Breast epithelium (tissue), 4 donors: ENCODE data around the gene TCN2. TPM values are rescaled to one million over a fixed set of nuclear protein-coding genes. Genes with fewer than 3 reads are reported as not detected.

Source experiments
- DNase-seq, 2 donors: peaks; one replicate each; pipeline ENCODE4 v3.0.0-alpha.2; 2019; ENCODE audit warnings: low spot score in 2 of 2
- H3K27ac ChIP-seq, 2 donors: fragments of 200-600 bp; sonication (generic) in 1 of 2; one replicate each; pipeline ENCODE4 v1.5.1; 2016 to 2019; ENCODE audit warnings: mild to moderate bottlenecking in 1 of 2
- H3K27me3 ChIP-seq, 2 donors: fragments of 200-600 bp; sonication (generic) in 1 of 2; one replicate each; pipeline versions ENCODE4 v1.5.1 to v1.6.0; 2017 to 2019; ENCODE audit warnings: control low read depth in 1 of 2, mild to moderate bottlenecking in 1 of 2
- H3K36me3 ChIP-seq: fragments of 200-600 bp; one replicate; pipeline ENCODE4 v1.5.1; 2019
- H3K4me1 ChIP-seq, 2 donors: fragments of 200-600 bp; sonication (generic); one replicate each; pipeline ENCODE4 v1.5.1; 2016 to 2019; ENCODE audit warnings: control low read depth in 1 of 2
- H3K4me3 ChIP-seq, 3 donors: fragments of 200-600 bp; sonication (generic); 1 replicate in 2 of 3; 2 replicates in 1 of 3; pipeline ENCODE4 v1.5.1; 2016 to 2019; ENCODE audit warnings: mild to moderate bottlenecking in 3 of 3, moderate library complexity in 2 of 3
- H3K9me3 ChIP-seq, 2 donors: fragments of 200-600 bp; sonication (generic) in 1 of 2; one replicate each; pipeline ENCODE4 v1.5.1; 2016 to 2019; ENCODE audit warnings: control low read depth in 1 of 2
- CTCF ChIP-seq, 3 donors: fragments of 450-650 bp; IDR thresholded peaks; one replicate each; pipeline ENCODE4 v1.5.1; 2016 to 2017; ENCODE audit warnings: antibody characterized with exemption in 3 of 3, mild to moderate bottlenecking in 3 of 3, moderate library complexity in 3 of 3
- POLR2A ChIP-seq: fragments of 450-650 bp; IDR thresholded peaks from one replicate; pipeline ENCODE4 v1.6.1; 2016; ENCODE audit warnings: antibody characterized with exemption, mild to moderate bottlenecking, moderate library complexity
- POLR2AphosphoS5 ChIP-seq, 3 donors: sonication (generic); formaldehyde crosslinking; IDR thresholded peaks; one replicate each; pipeline ENCODE4 v1.6.1; 2017; ENCODE audit warnings: antibody characterized with exemption in 3 of 3
- intact Hi-C: fragments of 100-400 bp; cut with DNase I; formaldehyde crosslinking; loops from one replicate; pipeline ENCODE4 v1.15.1; 2023; ENCODE audit warnings: low total_unique reads
- total RNA-seq, 3 donors: library from RNA; depleted of rRNA; stranded (reverse); fragments of >200 nt; gene quantifications; one replicate each; pipeline ENCODE4 v1.1.0, GENCODE V29; 2016

TCN2 gene
- total RNA-seq, 3 donors from 2014 or later, result 32.4 to 69.8 (median 36.7) TPM

- no peak overlapping the region for H3K4me3 ChIP-seq
- no peak for TF ChIP-seq CTCF (IDR thresholded peaks at IDR 0.05)
- TF ChIP-seq POLR2A, result no peak
- TF ChIP-seq POLR2AphosphoS5 (IDR thresholded peaks at IDR 0.05), result no peak
- no peaks in the 10 kb centered on the region for H3K27me3 ChIP-seq
- DNase-seq, result no peak
- no peaks in the 10 kb centered on the region for H3K36me3 ChIP-seq
- intact Hi-C loops, result no loop called here
- H3K4me1 ChIP-seq, result no peaks in the 10 kb centered on the region
- no peak overlapping the region for H3K27ac ChIP-seq
- H3K9me3 ChIP-seq, result no peaks in the 10 kb centered on the region
Observed at GRCh38 chr22:30568137-30568805, 38.7 kb upstream of the TCN2 start.

GRCh38 chr22:30569674-30570202 is 37.2 kb upstream of the TCN2 start:
- no peak for DNase-seq
- intact Hi-C loops, result no loop called here
- Histone ChIP-seq H3K4me1 (no peaks in the 10 kb centered on the region), H3K4me3 (no peak overlapping the region), H3K9me3 (no peaks in the 10 kb centered on the region), H3K27me3 (no peaks in the 10 kb centered on the region), H3K27ac (no peak overlapping the region), H3K36me3 (no peaks in the 10 kb centered on the region)
- no peak for TF ChIP-seq CTCF (IDR thresholded peaks at IDR 0.05)
- no peak for TF ChIP-seq POLR2A
- TF ChIP-seq POLR2AphosphoS5 (IDR thresholded peaks at IDR 0.05), result no peak

- no peak overlapping the region for H3K27ac ChIP-seq
- intact Hi-C loops, result no loop called here
- H3K4me3 ChIP-seq, result no peak overlapping the region
- H3K27me3 ChIP-seq, result no peaks in the 10 kb centered on the region
- no peak for DNase-seq
- peaks cover 4% of the 10 kb centered on the region for H3K36me3 ChIP-seq
- no peaks in the 10 kb centered on the region for H3K9me3 ChIP-seq
- no peaks in the 10 kb centered on the region for H3K4me1 ChIP-seq
- TF ChIP-seq POLR2AphosphoS5 (IDR thresholded peaks at IDR 0.05) (no peak), CTCF (IDR thresholded peaks at IDR 0.05) (no peak), POLR2A (no peak)
Observed at GRCh38 chr22:30572210-30572609, 34.8 kb upstream of the TCN2 start.

- Histone ChIP-seq H3K9me3 (no peaks in the 10 kb centered on the region), H3K4me1 (no peaks in the 10 kb centered on the region), H3K27me3 (no peaks in the 10 kb centered on the region), H3K36me3 (peaks cover 4% of the 10 kb centered on the region), H3K27ac (no peak overlapping the region), H3K4me3 (no peak overlapping the region)
- no peak for DNase-seq
- intact Hi-C loops, result no loop called here
- TF ChIP-seq POLR2A (no peak), POLR2AphosphoS5 (IDR thresholded peaks at IDR 0.05) (no peak), CTCF (IDR thresholded peaks at IDR 0.05) (no peak)
Observed at GRCh38 chr22:30572840-30573593, 34.0 kb upstream of the TCN2 start.

GRCh38 chr22:30573594-30574094 is 33.3 kb upstream of the TCN2 start:
- Histone ChIP-seq H3K36me3 (peaks cover 10% of the 10 kb centered on the region), H3K27me3 (no peaks in the 10 kb centered on the region), H3K9me3 (no peaks in the 10 kb centered on the region), H3K27ac (no peak overlapping the region), H3K4me3 (no peak overlapping the region), H3K4me1 (no peaks in the 10 kb centered on the region)
- TF ChIP-seq CTCF (IDR thresholded peaks at IDR 0.05) (no peak), POLR2AphosphoS5 (IDR thresholded peaks at IDR 0.05) (no peak), POLR2A (no peak)
- DNase-seq, result no peak
- intact Hi-C loops, result no loop called here
